ENCODE data around the gene PXDN.

Gene PXDN

GRCh38 chr2:1588978-1589621 lies 155.2 kb downstream of the PXDN start:
- DNase-seq, result no peak

- no peak for DNase-seq
Observed at GRCh38 chr2:1588051-1588977, 156.0 kb downstream of the PXDN start.

- no peak for DNase-seq
Observed at GRCh38 chr2:1586923-1587840, 157.1 kb downstream of the PXDN start.

GRCh38 chr2:1586251-1586922 lies 157.9 kb downstream of the PXDN start:
- no peak for DNase-seq

- DNase-seq, result no peak
Observed at GRCh38 chr2:1585635-1586034, 158.7 kb downstream of the PXDN start.

GRCh38 chr2:1584691-1585485 lies 159.4 kb downstream of the PXDN start:
- DNase-seq, result no peak

- DNase-seq, result no peak
Observed at GRCh38 chr2:1584051-1584531, 160.2 kb downstream of the PXDN start.

- DNase-seq, result no peak
Observed at GRCh38 chr2:1582891-1583341, 161.4 kb downstream of the PXDN start.

- no peak for DNase-seq
Observed at GRCh38 chr2:1581965-1582625, 162.2 kb downstream of the PXDN start.
